HepG2 (cell line): ENCODE data around the gene PALM. TPM values are rescaled to one million over a fixed set of nuclear protein-coding genes. Genes with fewer than 3 reads are reported as not detected.

Experiments
- ATAC-seq: fragments of 200-7000 bp; cut with Tn5 transposase; 3 replicates; pipeline ENCODE4 v1.9.1; 2020; ENCODE audit warnings: mild to moderate bottlenecking, moderate library complexity
- BruUV-seq: library from RNA; stranded (reverse); fragments of 400-500 nt; replicated peaks from 2 replicates; lab custom pipeline; 2021; lab: Mats Ljungman, UMichigan
- CTCF ChIA-PET: fragments of 300-600 bp; formaldehyde crosslinking; extraction: SDS; loops from one replicate; lab custom pipeline; 2021; ENCODE audit warnings: low total read pairs, inconsistent platforms, low intra/inter-chr PET ratio; lab: Yijun Ruan, JAX
- POLR2A ChIA-PET: fragments of 350-600 bp; sonication (Branson Sonifier 250); formaldehyde crosslinking; loops from one replicate; lab custom pipeline; 2020; ENCODE audit warnings: antibody characterized with exemption, inconsistent platforms; lab: Yijun Ruan, JAX
- DNase-seq: peaks from one replicate; pipeline ENCODE4 v3.0.0-alpha.2; 2015; ENCODE audit warnings: low spot score
- FAIRE-seq: peaks from 3 replicates; lab custom pipeline; 2011; peaks lifted over from hg19 to GRCh38; lab: Jason Lieb, UNC
- H2AFZ ChIP-seq: one replicate; pipeline ENCODE4 v1.6.1; 2011; ENCODE audit warnings: low read length, inconsistent platforms
- H3K27ac ChIP-seq: fragments of 300-600 bp; 3 replicates; pipeline ENCODE4 v1.8.0; 2011; ENCODE audit warnings: mixed run types, mild to moderate bottlenecking, mixed read lengths, low read length, inconsistent platforms; ENCODE audit not compliant: insufficient read depth; ENCODE audit errors: extremely low read length
- H3K27me3 ChIP-seq, 2 experiments: fragments of 200-600 bp in 1 of 2; 2 replicates in 1 of 2; 3 replicates in 1 of 2; pipeline versions ENCODE4 v1.6.0 to v1.8.0; 2011; ENCODE audit warnings: low read length in 2 of 2, mild to moderate bottlenecking in 2 of 2, moderate library complexity in 2 of 2, inconsistent platforms in 1 of 2; ENCODE audit not compliant: insufficient read depth in 2 of 2, control insufficient read depth in 1 of 2
- H3K36me3 ChIP-seq, 2 experiments: fragments of 200-600 bp in 1 of 2; replicated peaks in 1 of 2; 2 replicates in 1 of 2; 3 replicates in 1 of 2; pipeline versions ENCODE4 v1.5.1 to v1.8.0; 2011; ENCODE audit warnings: low read length in 2 of 2, inconsistent platforms in 1 of 2; ENCODE audit not compliant: insufficient read depth in 2 of 2, control insufficient read depth in 1 of 2
- H3K4me1 ChIP-seq: 2 replicates; pipeline ENCODE4 v1.5.1; 2012; ENCODE audit warnings: low read length, inconsistent platforms; ENCODE audit not compliant: insufficient read depth
- H3K4me2 ChIP-seq: 2 replicates; pipeline ENCODE4 v1.6.0; 2011; ENCODE audit warnings: low read depth, low read length, inconsistent platforms
- H3K4me3 ChIP-seq, 3 experiments: fragments of 200-600 bp in 1 of 3; sonication (generic), shearing (Covaris generic) in 1 of 3; replicated peaks in 1 of 3; 2 replicates each; pipeline ENCODE4 v1.5.1; 2011 to 2016; ENCODE audit warnings: low read length in 3 of 3, inconsistent platforms in 2 of 3, low read depth in 2 of 3, mild to moderate bottlenecking in 2 of 3, control low read depth in 1 of 3, mixed read lengths in 1 of 3; ENCODE audit not compliant: insufficient read depth in 1 of 3
- H3K79me2 ChIP-seq: one replicate; pipeline ENCODE4 v1.6.1; 2011; ENCODE audit warnings: low read length, inconsistent platforms; ENCODE audit not compliant: insufficient read depth
- H3K9ac ChIP-seq: 2 replicates; pipeline ENCODE4 v1.6.0; 2011; ENCODE audit warnings: mild to moderate bottlenecking, low read depth, low read length, inconsistent platforms; ENCODE audit not compliant: insufficient read depth
- H3K9me3 ChIP-seq: 2 replicates; pipeline ENCODE4 v1.5.1; 2012; ENCODE audit warnings: mild to moderate bottlenecking, low read length
- H4K20me1 ChIP-seq: 2 replicates; pipeline ENCODE4 v1.6.0; 2011; ENCODE audit warnings: inconsistent platforms, mild to moderate bottlenecking, low read length, moderate library complexity; ENCODE audit not compliant: insufficient read depth
- CEBPB ChIP-seq: IDR thresholded peaks from 2 replicates; pipeline ENCODE4 v1.6.1; 2011; ENCODE audit warnings: low read depth, low read length, improper control_type of control experiment, borderline replicate concordance
- FOXK2 ChIP-seq: fragments of 450-650 bp; IDR thresholded peaks from 2 replicates; pipeline ENCODE4 v1.6.1; 2016
- HCFC1 ChIP-seq: fragments of 150-350 bp; IDR thresholded peaks from 2 replicates; pipeline ENCODE4 v1.6.1; 2014; ENCODE audit warnings: low read depth, low read length
- JARID2 ChIP-seq: sonication (generic); formaldehyde crosslinking; IDR thresholded peaks from 2 replicates; pipeline ENCODE4 v1.8.1; 2023; ENCODE audit warnings: missing genetic modification reagents, inconsistent platforms; ENCODE audit not compliant: insufficient replicate concordance
- MIXL1 ChIP-seq: IDR thresholded peaks from 2 replicates; pipeline ENCODE4 v1.6.1; 2016
- NFIC ChIP-seq: IDR thresholded peaks from 2 replicates; pipeline ENCODE4 v1.6.1; 2012; ENCODE audit warnings: mild to moderate bottlenecking, low read length, inconsistent platforms
- NFYC ChIP-seq: IDR thresholded peaks from 2 replicates; pipeline ENCODE4 v1.6.1; 2016; ENCODE audit warnings: missing genetic modification reagents, missing compliant biosample characterization
- SCMH1 ChIP-seq: sonication (generic); formaldehyde crosslinking; IDR thresholded peaks from 2 replicates; pipeline ENCODE4 v1.9.0; 2021; ENCODE audit warnings: missing genetic modification reagents, mild to moderate bottlenecking, borderline replicate concordance
- SYNCRIP ChIP-seq: fragments of 200-400 bp; formaldehyde crosslinking; IDR thresholded peaks from 2 replicates; pipeline ENCODE4 v1.6.1; 2018; ENCODE audit warnings: mild to moderate bottlenecking, low read depth, low read length; ENCODE audit not compliant: insufficient read depth
- ZBTB1 ChIP-seq: sonication (generic); formaldehyde crosslinking; IDR thresholded peaks from 2 replicates; pipeline ENCODE4 v1.4.0; 2020; ENCODE audit warnings: missing genetic modification reagents, borderline replicate concordance
- ZMAT5 ChIP-seq: sonication (generic); formaldehyde crosslinking; IDR thresholded peaks from 2 replicates; pipeline ENCODE4 v1.5.0; 2020; ENCODE audit warnings: mild to moderate bottlenecking, low read depth, missing genetic modification reagents, borderline replicate concordance
- ZNF225 ChIP-seq: sonication (generic); formaldehyde crosslinking; IDR thresholded peaks from 2 replicates; pipeline ENCODE4 v1.4.0; 2020; ENCODE audit warnings: mild to moderate bottlenecking, missing genetic modification reagents
- ZNF546 ChIP-seq: sonication (generic); formaldehyde crosslinking; conservative IDR thresholded peaks from 2 replicates; pipeline ENCODE4 v1.8.1; 2023; ENCODE audit warnings: mild to moderate bottlenecking, missing genetic modification reagents
- ZNF563 ChIP-seq: sonication (generic); formaldehyde crosslinking; IDR thresholded peaks from 2 replicates; pipeline ENCODE4 v1.8.0; 2022; ENCODE audit warnings: mild to moderate bottlenecking, moderate library complexity, missing genetic modification reagents
- ZNF747 ChIP-seq: sonication (generic); formaldehyde crosslinking; IDR thresholded peaks from 2 replicates; pipeline ENCODE4 v1.8.1; 2023; ENCODE audit warnings: missing genetic modification reagents, mild to moderate bottlenecking, borderline replicate concordance
- ZSCAN9 ChIP-seq: IDR thresholded peaks from 2 replicates; pipeline ENCODE4 v1.6.1; 2016; ENCODE audit warnings: borderline replicate concordance
- WGBS: methylation state at CpG from one replicate; pipeline ENCODE4 v1.1.6; 2017; ENCODE audit warnings: low lambda C conversion rate; 5-methylcytosine and 5-hydroxymethylcytosine counted together
- in situ Hi-C: cut with HindIII; loops from 2 replicates; pipeline ENCODE4 v1.10.0; 2017; ENCODE audit warnings: low pct_unique_long_range_greater_than_20kb; ENCODE audit not compliant: extremely low pct_ligation_motif_present
- intact Hi-C: fragments of 100-400 bp; cut with micrococcal nuclease; formaldehyde crosslinking; loops from one replicate; pipeline ENCODE4 v1.10.0; 2022; ENCODE audit not compliant: unreplicated experiment
- polyA plus RNA-seq, 8 experiments: library from polyadenylated mRNA; depleted of rRNA in 3 of 8; stranded (reverse) in 7 of 8; unstranded in 1 of 8; fragments of >200 nt; fragmentation: Illumina TruSeq in 4 of 8; extraction: Trizol in 4 of 8; gene quantifications; 2 replicates each; pipeline versions ENCODE4 v1.2.1 to v1.2.3, GENCODE V29; 2011 to 2016; ENCODE audit warnings: low read depth in 4 of 8, missing spikeins in 1 of 8, mixed read lengths in 1 of 8; ENCODE audit not compliant: insufficient read depth in 1 of 8
- total RNA-seq, 5 experiments: library from RNA; depleted of rRNA; stranded (reverse); fragments of >200 nt; fragmentation: Illumina TruSeq; extraction: Trizol; gene quantifications; 2 replicates each; pipeline ENCODE4 v1.2.3, GENCODE V29; 2016; ENCODE audit warnings: low read depth in 1 of 5
- TF ChIP-seq, protein P1 (sequence below): sonication (generic); formaldehyde crosslinking; IDR thresholded peaks from 2 replicates; pipeline ENCODE4 v1.5.0; 2020; ENCODE audit warnings: mild to moderate bottlenecking, missing genetic modification reagents
- TF ChIP-seq, protein P2 (sequence below): sonication (generic); formaldehyde crosslinking; IDR thresholded peaks from 2 replicates; pipeline ENCODE4 v1.5.0; 2020; ENCODE audit warnings: missing genetic modification reagents
- TF ChIP-seq, protein P3 (sequence below): IDR thresholded peaks from 2 replicates; pipeline ENCODE4 v1.6.1; 2016

Gene PALM
- total and polyA plus RNA-seq, 2 of the 13 experiments (the other 11 are each of a cell fraction or from before 2014, with no cell fraction given) = 4.0 to 9.7 TPM

GRCh38 chr19:752652-753517 lies 44.1 kb downstream of the PALM start:
- H3K4me2 ChIP-seq = peak overlapping the region; percentile 85
- H2AFZ ChIP-seq = no peak overlapping the region
- no peaks in the 10 kb centered on the region for H3K79me2 ChIP-seq
- intact Hi-C loops = loop anchor here (2.0 kb wide), 1 partner anchor 14 kb away; no protein-coding TSS in a partner anchor
- FAIRE-seq = peak; percentile 47
- peak overlapping the region in 2 of 3 experiments; percentile 33 to 66; a peak in 4 of 6 replicates for H3K4me3 ChIP-seq
- H3K9ac ChIP-seq = no peak overlapping the region
- H3K4me1 ChIP-seq = peaks cover 45% of the 10 kb centered on the region
- H3K9me3 ChIP-seq = no peaks in the 10 kb centered on the region
- 14% methylated on average over 15 of the region's 39 CpGs for WGBS
- peak; percentile 76 for ATAC-seq
- no peaks in the 10 kb centered on the region for H3K27me3 ChIP-seq
- H3K36me3 ChIP-seq = no peaks in the 10 kb centered on the region; a peak in 1 of 5 replicates
- no peaks in the 10 kb centered on the region for H4K20me1 ChIP-seq
- BruUV-seq = no TSS peak
- CTCF ChIA-PET = no interaction called here
- peak overlapping the region; percentile 46 for H3K27ac ChIP-seq
- in situ Hi-C loops = no loop called here
- peak; percentile 92 for DNase-seq
- POLR2A ChIA-PET = interaction anchor here (0.5 to 5.2 kb wide), 17 partner anchors 13 to 273 kb away, joined by 3 to 81 read pairs (median 4); partner anchors contain the start of genes CDC34, PALM, PTBP1 and RNF126
- TF ChIP-seq ZSCAN9 (CRISPR knock-in tag) = no peak
- TF ChIP-seq MIXL1 (CRISPR knock-in tag) = no peak
- no peak for TF ChIP-seq ZNF225 (CRISPR knock-in tag)
- no peak for TF ChIP-seq ZBTB1
- no peak for TF ChIP-seq ZNF563 (CRISPR knock-in tag)
- TF ChIP-seq, protein P1, sequence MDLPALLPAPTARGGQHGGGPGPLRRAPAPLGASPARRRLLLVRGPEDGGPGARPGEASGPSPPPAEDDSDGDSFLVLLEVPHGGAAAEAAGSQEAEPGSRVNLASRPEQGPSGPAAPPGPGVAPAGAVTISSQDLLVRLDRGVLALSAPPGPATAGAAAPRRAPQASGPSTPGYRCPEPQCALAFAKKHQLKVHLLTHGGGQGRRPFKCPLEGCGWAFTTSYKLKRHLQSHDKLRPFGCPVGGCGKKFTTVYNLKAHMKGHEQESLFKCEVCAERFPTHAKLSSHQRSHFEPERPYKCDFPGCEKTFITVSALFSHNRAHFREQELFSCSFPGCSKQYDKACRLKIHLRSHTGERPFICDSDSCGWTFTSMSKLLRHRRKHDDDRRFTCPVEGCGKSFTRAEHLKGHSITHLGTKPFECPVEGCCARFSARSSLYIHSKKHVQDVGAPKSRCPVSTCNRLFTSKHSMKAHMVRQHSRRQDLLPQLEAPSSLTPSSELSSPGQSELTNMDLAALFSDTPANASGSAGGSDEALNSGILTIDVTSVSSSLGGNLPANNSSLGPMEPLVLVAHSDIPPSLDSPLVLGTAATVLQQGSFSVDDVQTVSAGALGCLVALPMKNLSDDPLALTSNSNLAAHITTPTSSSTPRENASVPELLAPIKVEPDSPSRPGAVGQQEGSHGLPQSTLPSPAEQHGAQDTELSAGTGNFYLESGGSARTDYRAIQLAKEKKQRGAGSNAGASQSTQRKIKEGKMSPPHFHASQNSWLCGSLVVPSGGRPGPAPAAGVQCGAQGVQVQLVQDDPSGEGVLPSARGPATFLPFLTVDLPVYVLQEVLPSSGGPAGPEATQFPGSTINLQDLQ (CRISPR knock-in tag) = peak; percentile 22; the same call in 1 of the 2 replicates
- TF ChIP-seq CEBPB = no peak; the same call in 1 of the 2 replicates
- peak; percentile 46; the same call in 1 of the 2 replicates for TF ChIP-seq NFYC (CRISPR knock-in tag)
- TF ChIP-seq, protein P2, sequence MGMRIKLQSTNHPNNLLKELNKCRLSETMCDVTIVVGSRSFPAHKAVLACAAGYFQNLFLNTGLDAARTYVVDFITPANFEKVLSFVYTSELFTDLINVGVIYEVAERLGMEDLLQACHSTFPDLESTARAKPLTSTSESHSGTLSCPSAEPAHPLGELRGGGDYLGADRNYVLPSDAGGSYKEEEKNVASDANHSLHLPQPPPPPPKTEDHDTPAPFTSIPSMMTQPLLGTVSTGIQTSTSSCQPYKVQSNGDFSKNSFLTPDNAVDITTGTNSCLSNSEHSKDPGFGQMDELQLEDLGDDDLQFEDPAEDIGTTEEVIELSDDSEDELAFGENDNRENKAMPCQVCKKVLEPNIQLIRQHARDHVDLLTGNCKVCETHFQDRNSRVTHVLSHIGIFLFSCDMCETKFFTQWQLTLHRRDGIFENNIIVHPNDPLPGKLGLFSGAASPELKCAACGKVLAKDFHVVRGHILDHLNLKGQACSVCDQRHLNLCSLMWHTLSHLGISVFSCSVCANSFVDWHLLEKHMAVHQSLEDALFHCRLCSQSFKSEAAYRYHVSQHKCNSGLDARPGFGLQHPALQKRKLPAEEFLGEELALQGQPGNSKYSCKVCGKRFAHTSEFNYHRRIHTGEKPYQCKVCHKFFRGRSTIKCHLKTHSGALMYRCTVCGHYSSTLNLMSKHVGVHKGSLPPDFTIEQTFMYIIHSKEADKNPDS = no peak
- no peak for TF ChIP-seq SYNCRIP
- TF ChIP-seq SCMH1 = no peak
- TF ChIP-seq JARID2 = no peak
- TF ChIP-seq NFIC = no peak
- TF ChIP-seq, protein P3, sequence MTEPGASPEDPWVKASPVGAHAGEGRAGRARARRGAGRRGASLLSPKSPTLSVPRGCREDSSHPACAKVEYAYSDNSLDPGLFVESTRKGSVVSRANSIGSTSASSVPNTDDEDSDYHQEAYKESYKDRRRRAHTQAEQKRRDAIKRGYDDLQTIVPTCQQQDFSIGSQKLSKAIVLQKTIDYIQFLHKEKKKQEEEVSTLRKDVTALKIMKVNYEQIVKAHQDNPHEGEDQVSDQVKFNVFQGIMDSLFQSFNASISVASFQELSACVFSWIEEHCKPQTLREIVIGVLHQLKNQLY (CRISPR knock-in tag) = no peak
- no peak for TF ChIP-seq ZMAT5
- no peak for TF ChIP-seq FOXK2
- TF ChIP-seq ZNF747 = no peak
- TF ChIP-seq ZNF546 (CRISPR knock-in tag) = no peak
- no peak for TF ChIP-seq HCFC1
